Spinal cord (tissue), 10 donors: ENCODE measurements around the gene PAK2. TPM values are rescaled to one million over a fixed set of nuclear protein-coding genes. Genes with fewer than 3 reads are reported as not detected.

Experiments
- DNase-seq, 6 donors: peaks; one replicate each; pipeline versions ENCODE4 v3.0.0 to v3.0.0-alpha.2; 2013 to 2015; ENCODE audit warnings: low spot score in 6 of 6, low read depth in 4 of 6
- H3K27ac ChIP-seq: one replicate; pipeline ENCODE4 v1.5.1; 2013; ENCODE audit warnings: low read depth, low read length, control low read depth
- H3K27me3 ChIP-seq: one replicate; pipeline ENCODE4 v1.6.1; 2013; ENCODE audit warnings: low read length; ENCODE audit not compliant: control insufficient read depth, insufficient read depth
- H3K36me3 ChIP-seq: one replicate; pipeline ENCODE4 v1.6.1; 2013; ENCODE audit warnings: low read length; ENCODE audit not compliant: control insufficient read depth, insufficient read depth
- H3K4me1 ChIP-seq: one replicate; pipeline ENCODE4 v1.6.1; 2013; ENCODE audit warnings: low read length; ENCODE audit not compliant: control insufficient read depth, insufficient read depth
- H3K4me3 ChIP-seq: one replicate; pipeline ENCODE4 v1.5.1; 2013; ENCODE audit warnings: low read depth, low read length, control low read depth
- H3K9me3 ChIP-seq: one replicate; pipeline ENCODE4 v1.6.1; 2013; ENCODE audit warnings: low read length; ENCODE audit not compliant: control insufficient read depth, insufficient read depth
- WGBS: methylation state at CpG from one replicate; pipeline ENCODE4 v1.1.5; 2013; ENCODE audit warnings: missing lambda C conversion rate; ENCODE audit not compliant: insufficient coverage; 5-methylcytosine and 5-hydroxymethylcytosine counted together
- polyA plus RNA-seq, 2 donors: library from polyadenylated mRNA; unstranded; fragments of 120-200 nt; gene quantifications; one replicate each; pipeline ENCODE4 v1.2.1, GENCODE V29; 2013; ENCODE audit not compliant: insufficient read length in 2 of 2
- total RNA-seq, 2 donors: library from RNA; depleted of rRNA in 1 of 2; stranded (reverse); fragments of 120-200 nt in 1 of 2; fragments of >200 nt in 1 of 2; gene quantifications; one replicate each; pipeline versions ENCODE4 v1.2.3 to v1.2.4, GENCODE V29; 2013 to 2014
- donor health status: healthy.

Gene PAK2
- total and polyA plus RNA-seq, 4 donors: 36.9 to 82.5 (median 57.5) TPM

GRCh38 chr3:196774848-196775422, 35.3 kb downstream of the PAK2 start:
- 80% methylated on average over 1 of the region's 6 CpGs for WGBS
- peaks cover 4% of the 10 kb centered on the region for H3K36me3 ChIP-seq
- DNase-seq: no peak
- H3K4me3 ChIP-seq: no peak overlapping the region
- H3K27ac ChIP-seq: no peak overlapping the region
- H3K4me1 ChIP-seq: peaks cover 6% of the 10 kb centered on the region
- no peaks in the 10 kb centered on the region for H3K9me3 ChIP-seq
- no peaks in the 10 kb centered on the region for H3K27me3 ChIP-seq

- no peak overlapping the region for H3K27ac ChIP-seq
- no peak overlapping the region for H3K4me3 ChIP-seq
- H3K4me1 ChIP-seq: peaks cover 6% of the 10 kb centered on the region
- H3K36me3 ChIP-seq: peaks cover 4% of the 10 kb centered on the region
- H3K9me3 ChIP-seq: no peaks in the 10 kb centered on the region
- no CpG with 5 or more reads among the region's 9 CpGs for WGBS
- DNase-seq: no peak
- no peaks in the 10 kb centered on the region for H3K27me3 ChIP-seq
Measured at GRCh38 chr3:196775938-196776337, 36.3 kb downstream of the PAK2 start.

- no peaks in the 10 kb centered on the region for H3K27me3 ChIP-seq
- 80% methylated on average over 7 of the region's 8 CpGs for WGBS
- H3K4me3 ChIP-seq: no peak overlapping the region
- H3K9me3 ChIP-seq: no peaks in the 10 kb centered on the region
- peak in 1 of 6 donors; percentile 73 for DNase-seq
- H3K27ac ChIP-seq: no peak overlapping the region
- peaks cover 4% of the 10 kb centered on the region for H3K36me3 ChIP-seq
- peaks cover 6% of the 10 kb centered on the region for H3K4me1 ChIP-seq
Measured at GRCh38 chr3:196777836-196778235, 38.2 kb downstream of the PAK2 start.

GRCh38 chr3:196778755-196779154, 39.1 kb downstream of the PAK2 start:
- DNase-seq: no peak
- Histone ChIP-seq H3K36me3 (peaks cover 4% of the 10 kb centered on the region), H3K27ac (no peak overlapping the region), H3K27me3 (no peaks in the 10 kb centered on the region), H3K9me3 (no peaks in the 10 kb centered on the region), H3K4me1 (peaks cover 1% of the 10 kb centered on the region), H3K4me3 (no peak overlapping the region)
- 79% methylated on average over 3 of the region's 4 CpGs for WGBS

- H3K27me3 ChIP-seq: no peaks in the 10 kb centered on the region
- no peaks in the 10 kb centered on the region for H3K4me1 ChIP-seq
- peaks cover 4% of the 10 kb centered on the region for H3K36me3 ChIP-seq
- WGBS: 100% methylated on average over 1 of the region's 4 CpGs
- no peak for DNase-seq
- H3K4me3 ChIP-seq: no peak overlapping the region
- H3K9me3 ChIP-seq: no peaks in the 10 kb centered on the region
- no peak overlapping the region for H3K27ac ChIP-seq
Measured at GRCh38 chr3:196782511-196782910, 42.9 kb downstream of the PAK2 start.

GRCh38 chr3:196788528-196788927, 48.9 kb downstream of the PAK2 start:
- WGBS: 55% methylated on average over 4 of the region's 5 CpGs
- no peaks in the 10 kb centered on the region for H3K9me3 ChIP-seq
- H3K27me3 ChIP-seq: no peaks in the 10 kb centered on the region
- no peak overlapping the region for H3K4me3 ChIP-seq
- no peak overlapping the region for H3K27ac ChIP-seq
- no peaks in the 10 kb centered on the region for H3K36me3 ChIP-seq
- H3K4me1 ChIP-seq: peaks cover 9% of the 10 kb centered on the region
- peak in 1 of 6 donors; percentile 41 for DNase-seq

GRCh38 chr3:196789885-196790359, 50.3 kb downstream of the PAK2 start:
- H3K27ac ChIP-seq: no peak overlapping the region
- no peak for DNase-seq
- H3K36me3 ChIP-seq: peaks cover 5% of the 10 kb centered on the region
- WGBS: 100% methylated on average over 4 of the region's 6 CpGs
- H3K9me3 ChIP-seq: no peaks in the 10 kb centered on the region
- H3K4me3 ChIP-seq: no peak overlapping the region
- no peaks in the 10 kb centered on the region for H3K27me3 ChIP-seq
- H3K4me1 ChIP-seq: peaks cover 9% of the 10 kb centered on the region

GRCh38 chr3:196790636-196791035, 51.0 kb downstream of the PAK2 start:
- no peaks in the 10 kb centered on the region for H3K9me3 ChIP-seq
- H3K4me1 ChIP-seq: peaks cover 9% of the 10 kb centered on the region
- no CpG with 5 or more reads among the region's 6 CpGs for WGBS
- H3K36me3 ChIP-seq: peaks cover 5% of the 10 kb centered on the region
- H3K4me3 ChIP-seq: no peak overlapping the region
- H3K27ac ChIP-seq: no peak overlapping the region
- DNase-seq: no peak
- H3K27me3 ChIP-seq: no peaks in the 10 kb centered on the region

GRCh38 chr3:196792771-196793170, 53.1 kb downstream of the PAK2 start:
- Histone ChIP-seq H3K27ac (no peak overlapping the region), H3K4me1 (peaks cover 9% of the 10 kb centered on the region), H3K4me3 (no peak overlapping the region), H3K36me3 (peaks cover 5% of the 10 kb centered on the region), H3K27me3 (no peaks in the 10 kb centered on the region), H3K9me3 (no peaks in the 10 kb centered on the region)
- DNase-seq: no peak
- 69% methylated on average over 2 of the region's 5 CpGs for WGBS

GRCh38 chr3:196793246-196793645, 53.6 kb downstream of the PAK2 start:
- WGBS: no CpG with 5 or more reads among the region's 1 CpG
- H3K27ac ChIP-seq: no peak overlapping the region
- no peak overlapping the region for H3K4me3 ChIP-seq
- peaks cover 5% of the 10 kb centered on the region for H3K36me3 ChIP-seq
- no peaks in the 10 kb centered on the region for H3K27me3 ChIP-seq
- no peak for DNase-seq
- H3K9me3 ChIP-seq: no peaks in the 10 kb centered on the region
- peaks cover 9% of the 10 kb centered on the region for H3K4me1 ChIP-seq
